Measurements from ENCODE around the gene AFAP1L1.

AFAP1L1 gene

DNA sequence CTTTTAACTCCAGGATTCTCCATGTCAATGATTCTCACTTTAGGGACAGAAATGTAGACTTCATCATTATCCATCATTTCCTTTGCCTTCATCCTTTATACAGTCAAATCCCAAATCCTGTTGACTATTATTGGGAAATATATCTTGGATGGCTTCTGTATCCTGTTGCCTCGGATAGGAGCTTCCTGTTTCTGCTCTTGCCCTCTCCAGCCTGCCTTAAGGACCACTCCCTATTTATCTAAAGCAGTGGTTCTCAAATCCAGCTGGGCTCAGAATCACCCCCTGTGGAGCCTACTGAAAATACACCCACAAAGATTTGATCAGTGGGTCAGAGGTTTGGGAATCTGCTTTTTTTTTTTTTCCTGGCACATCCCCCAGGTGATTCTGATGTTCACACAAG, 8.5 kb downstream of the AFAP1L1 start:
- Histone ChIP-seq H3K9me3 (replicated peaks in 1 of 2; ENCODE audit: control insufficient read depth in 2 of 2, insufficient read depth in 1 of 2, low read depth in 1 of 2, low read length in 2 of 2) (no peaks in the 10 kb centered on the region), H3K36me3 (replicated peaks in 1 of 2; ENCODE audit: control insufficient read depth in 2 of 2, insufficient read depth in 2 of 2, low read length in 2 of 2) (no peaks in the 10 kb centered on the region), H3K79me1 (ENCODE audit: low read depth, low read length) (no peaks in the 10 kb centered on the region), H2BK120ac (ENCODE audit: low read depth, low read length) (no peak overlapping the region), H3K14ac (ENCODE audit: low read length) (no peak overlapping the region), H2BK5ac (ENCODE audit: low read length) (no peak overlapping the region), H3K27ac (replicated peaks; ENCODE audit: low read length) (no peak overlapping the region), H3K23ac (ENCODE audit: low read depth, low read length, poor library complexity) (no peak overlapping the region), H3K4ac (ENCODE audit: low read length) (no peak overlapping the region), H4K91ac (ENCODE audit: low read depth, low read length, poor library complexity) (no peak overlapping the region), H3K27me3 (ENCODE audit: control insufficient read depth in 3 of 3, insufficient read depth in 3 of 3, low read depth in 1 of 3, low read length in 3 of 3) (peaks cover 0 to 33% (median 0%) of the 10 kb centered on the region in 3 experiments), H3K4me2 (ENCODE audit: insufficient read depth, low read length, poor library complexity, severe bottlenecking) (no peak overlapping the region), H3K18ac (ENCODE audit: low read length) (no peak overlapping the region), H2BK15ac (ENCODE audit: low read length) (no peak overlapping the region), H3K4me1 (ENCODE audit: control insufficient read depth in 2 of 2, insufficient read depth in 1 of 2, low read depth in 1 of 2, low read length in 2 of 2) (no peaks in the 10 kb centered on the region), H2AK5ac (ENCODE audit: low read depth, low read length) (no peak overlapping the region), H3K9ac (ENCODE audit: low read depth, low read length, poor library complexity) (no peak overlapping the region), H2AFZ (ENCODE audit: low read length) (no peak overlapping the region), H3K4me3 (ENCODE audit: low read length in 2 of 2) (no peak overlapping the region), H4K8ac (ENCODE audit: low read depth, low read length) (no peak overlapping the region), H2BK12ac (ENCODE audit: low read length) (no peak overlapping the region)
- no peak for DNase-seq (ENCODE audit: low spot score)
- no CpG with 5 or more reads among the region's 1 CpG for WGBS, 2 donors (ENCODE audit: extremely low coverage in 2 of 2, insufficient read length in 2 of 2, insufficient replicate concordance in 1 of 2)

DNA sequence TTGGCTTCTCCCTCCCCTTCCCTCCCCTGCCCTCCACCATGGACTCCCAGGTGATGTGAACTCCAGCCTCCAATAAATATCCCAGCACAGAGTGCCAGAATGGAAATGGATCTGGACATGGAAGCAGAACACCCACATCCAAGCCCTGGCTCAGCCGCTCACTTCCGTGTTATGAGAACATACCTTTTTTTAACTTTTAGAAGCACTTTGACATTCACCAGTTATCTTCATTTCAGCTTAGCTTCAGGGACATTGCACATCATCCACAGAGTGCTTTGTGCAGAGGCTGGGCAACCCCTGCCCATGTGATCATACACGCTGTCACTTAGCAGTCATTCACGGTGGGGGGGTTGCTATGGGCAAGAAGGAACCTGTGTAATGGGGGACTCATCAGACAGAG, 9.1 kb downstream of the AFAP1L1 start:
- Histone ChIP-seq H3K4me1 (ENCODE audit: control insufficient read depth in 2 of 2, insufficient read depth in 1 of 2, low read depth in 1 of 2, low read length in 2 of 2) (no peaks in the 10 kb centered on the region), H3K23ac (ENCODE audit: low read depth, low read length, poor library complexity) (no peak overlapping the region), H2AK5ac (ENCODE audit: low read depth, low read length) (no peak overlapping the region), H3K4me2 (ENCODE audit: insufficient read depth, low read length, poor library complexity, severe bottlenecking) (no peak overlapping the region), H3K79me1 (ENCODE audit: low read depth, low read length) (no peaks in the 10 kb centered on the region), H3K4me3 (ENCODE audit: low read length in 2 of 2) (no peak overlapping the region), H2BK5ac (ENCODE audit: low read length) (no peak overlapping the region), H3K4ac (ENCODE audit: low read length) (no peak overlapping the region), H3K9me3 (replicated peaks in 1 of 2; ENCODE audit: control insufficient read depth in 2 of 2, insufficient read depth in 1 of 2, low read depth in 1 of 2, low read length in 2 of 2) (no peaks in the 10 kb centered on the region), H3K14ac (ENCODE audit: low read length) (no peak overlapping the region), H3K27me3 (ENCODE audit: control insufficient read depth in 3 of 3, insufficient read depth in 3 of 3, low read depth in 1 of 3, low read length in 3 of 3) (peaks cover 0 to 34% (median 0%) of the 10 kb centered on the region in 3 experiments), H3K18ac (ENCODE audit: low read length) (no peak overlapping the region), H3K36me3 (replicated peaks in 1 of 2; ENCODE audit: control insufficient read depth in 2 of 2, insufficient read depth in 2 of 2, low read length in 2 of 2) (no peaks in the 10 kb centered on the region), H4K8ac (ENCODE audit: low read depth, low read length) (no peak overlapping the region), H3K27ac (replicated peaks; ENCODE audit: low read length) (no peak overlapping the region), H2BK120ac (ENCODE audit: low read depth, low read length) (no peak overlapping the region), H4K91ac (ENCODE audit: low read depth, low read length, poor library complexity) (no peak overlapping the region), H2AFZ (ENCODE audit: low read length) (no peak overlapping the region), H2BK12ac (ENCODE audit: low read length) (no peak overlapping the region), H3K9ac (ENCODE audit: low read depth, low read length, poor library complexity) (no peak overlapping the region), H2BK15ac (ENCODE audit: low read length) (no peak overlapping the region)
- WGBS, 2 donors (ENCODE audit: extremely low coverage in 2 of 2, insufficient read length in 2 of 2, insufficient replicate concordance in 1 of 2): no CpG with 5 or more reads among the region's 4 CpGs
- no peak for DNase-seq (ENCODE audit: low spot score)

DNA sequence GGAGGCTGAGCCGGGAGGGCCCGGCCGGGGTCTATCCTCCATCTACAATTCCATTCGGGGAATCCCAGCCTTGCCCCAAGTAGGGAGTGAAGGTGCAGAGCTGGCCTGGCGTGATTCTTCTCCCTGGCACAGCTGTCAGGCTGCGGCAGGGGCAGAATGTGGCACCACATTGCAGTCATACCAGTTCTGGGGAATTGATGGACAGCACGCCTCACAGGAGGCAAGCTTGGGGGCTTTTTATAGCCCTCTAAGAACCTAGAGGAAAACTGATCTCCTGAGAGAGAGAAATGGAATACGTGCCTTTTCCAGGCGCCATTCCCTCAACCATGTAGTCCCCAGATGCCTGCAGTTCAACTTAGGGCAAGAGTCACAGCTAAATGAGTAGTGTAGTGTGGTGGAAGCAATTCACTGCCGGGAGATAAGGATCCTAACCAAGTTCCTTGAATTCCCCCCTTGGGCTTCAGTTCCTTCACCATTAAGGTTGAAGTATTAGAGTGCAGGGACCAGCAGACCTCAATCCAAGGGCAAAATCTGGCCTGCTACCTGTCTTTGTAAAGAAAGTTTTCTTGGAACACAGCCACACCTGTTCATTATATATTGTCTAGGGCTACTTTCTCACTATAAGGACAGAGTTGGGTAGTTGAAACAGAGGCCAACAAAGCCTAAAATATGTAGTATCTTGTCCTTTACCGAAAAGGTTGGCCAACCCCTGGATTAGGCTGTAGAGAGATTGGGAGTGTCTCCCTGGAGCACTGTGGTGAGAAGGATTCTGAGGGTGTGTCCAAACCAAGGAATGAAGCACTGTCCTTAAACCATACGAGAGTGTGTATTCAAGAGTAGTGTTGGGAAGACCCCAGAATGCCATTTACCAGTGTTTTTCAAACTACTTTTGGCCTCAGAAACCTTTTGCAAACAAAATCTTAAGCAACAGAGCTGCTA, 10.6 kb downstream of the AFAP1L1 start:
- Histone ChIP-seq H2BK12ac (ENCODE audit: low read length) (no peak overlapping the region), H4K8ac (ENCODE audit: low read depth, low read length) (no peak overlapping the region), H2AFZ (ENCODE audit: low read length) (no peak overlapping the region), H4K91ac (ENCODE audit: low read depth, low read length, poor library complexity) (no peak overlapping the region), H3K4ac (ENCODE audit: low read length) (no peak overlapping the region), H2BK120ac (ENCODE audit: low read depth, low read length) (no peak overlapping the region), H3K79me1 (ENCODE audit: low read depth, low read length) (no peaks in the 10 kb centered on the region), H3K4me3 (ENCODE audit: low read length in 2 of 2) (no peak overlapping the region), H3K27me3 (ENCODE audit: control insufficient read depth in 3 of 3, insufficient read depth in 3 of 3, low read depth in 1 of 3, low read length in 3 of 3) (peaks cover 0 to 21% (median 0%) of the 10 kb centered on the region in 3 experiments), H3K9me3 (replicated peaks in 1 of 2; ENCODE audit: control insufficient read depth in 2 of 2, insufficient read depth in 1 of 2, low read depth in 1 of 2, low read length in 2 of 2) (no peaks in the 10 kb centered on the region), H2BK15ac (ENCODE audit: low read length) (no peak overlapping the region), H3K27ac (replicated peaks; ENCODE audit: low read length) (no peak overlapping the region), H3K14ac (ENCODE audit: low read length) (no peak overlapping the region), H2BK5ac (ENCODE audit: low read length) (no peak overlapping the region), H3K36me3 (replicated peaks in 1 of 2; ENCODE audit: control insufficient read depth in 2 of 2, insufficient read depth in 2 of 2, low read length in 2 of 2) (no peaks in the 10 kb centered on the region), H2AK5ac (ENCODE audit: low read depth, low read length) (no peak overlapping the region), H3K18ac (ENCODE audit: low read length) (no peak overlapping the region), H3K4me2 (ENCODE audit: insufficient read depth, low read length, poor library complexity, severe bottlenecking) (no peak overlapping the region), H3K4me1 (ENCODE audit: control insufficient read depth in 2 of 2, insufficient read depth in 1 of 2, low read depth in 1 of 2, low read length in 2 of 2) (no peaks in the 10 kb centered on the region), H3K9ac (ENCODE audit: low read depth, low read length, poor library complexity) (no peak overlapping the region), H3K23ac (ENCODE audit: low read depth, low read length, poor library complexity) (no peak overlapping the region)
- DNase-seq (ENCODE audit: low spot score): no peak
- WGBS, 2 donors (ENCODE audit: extremely low coverage in 2 of 2, insufficient read length in 2 of 2, insufficient replicate concordance in 1 of 2): no CpG with 5 or more reads among the region's 12 CpGs

DNA sequence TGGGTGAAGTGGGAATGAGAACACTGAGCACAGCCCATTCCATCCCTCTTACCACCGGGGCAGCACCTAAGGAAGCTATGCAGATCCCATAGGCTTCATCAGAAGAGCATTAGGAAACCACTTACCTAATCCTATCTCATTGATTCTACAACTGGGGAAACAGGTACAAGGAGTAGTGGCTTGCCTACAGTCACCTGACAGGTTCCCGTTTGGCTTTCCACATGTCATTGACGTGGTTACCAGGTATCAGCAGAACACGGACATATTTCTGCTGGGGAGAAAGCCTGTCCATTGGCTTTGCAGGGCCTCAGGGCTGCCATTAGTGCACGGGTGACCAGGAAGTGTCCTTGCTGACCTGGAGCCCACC, 11.3 kb downstream of the AFAP1L1 start:
- no peak overlapping the region for H3K27ac ChIP-seq (replicated peaks; ENCODE audit: low read length)
- no peak overlapping the region for H2AK5ac ChIP-seq (ENCODE audit: low read depth, low read length)
- H2BK5ac ChIP-seq (ENCODE audit: low read length): no peak overlapping the region
- H3K36me3 ChIP-seq (replicated peaks in 1 of 2; ENCODE audit: control insufficient read depth in 2 of 2, insufficient read depth in 2 of 2, low read length in 2 of 2): no peaks in the 10 kb centered on the region
- H3K79me1 ChIP-seq (ENCODE audit: low read depth, low read length): no peaks in the 10 kb centered on the region
- no peak overlapping the region for H2BK12ac ChIP-seq (ENCODE audit: low read length)
- no peak overlapping the region for H4K91ac ChIP-seq (ENCODE audit: low read depth, low read length, poor library complexity)
- H3K18ac ChIP-seq (ENCODE audit: low read length): no peak overlapping the region
- no peak overlapping the region for H3K4me3 ChIP-seq (ENCODE audit: low read length in 2 of 2)
- no peaks in the 10 kb centered on the region for H3K4me1 ChIP-seq (ENCODE audit: control insufficient read depth in 2 of 2, insufficient read depth in 1 of 2, low read depth in 1 of 2, low read length in 2 of 2)
- H2BK120ac ChIP-seq (ENCODE audit: low read depth, low read length): no peak overlapping the region
- H4K8ac ChIP-seq (ENCODE audit: low read depth, low read length): no peak overlapping the region
- no peak overlapping the region for H3K4ac ChIP-seq (ENCODE audit: low read length)
- H2AFZ ChIP-seq (ENCODE audit: low read length): no peak overlapping the region
- H3K4me2 ChIP-seq (ENCODE audit: insufficient read depth, low read length, poor library complexity, severe bottlenecking): no peak overlapping the region
- H3K9me3 ChIP-seq (replicated peaks in 1 of 2; ENCODE audit: control insufficient read depth in 2 of 2, insufficient read depth in 1 of 2, low read depth in 1 of 2, low read length in 2 of 2): no peaks in the 10 kb centered on the region
- H3K27me3 ChIP-seq (ENCODE audit: control insufficient read depth in 3 of 3, insufficient read depth in 3 of 3, low read depth in 1 of 3, low read length in 3 of 3): peaks cover 0 to 18% (median 0%) of the 10 kb centered on the region in 3 experiments
- H3K14ac ChIP-seq (ENCODE audit: low read length): no peak overlapping the region
- no CpG with 5 or more reads among the region's 5 CpGs for WGBS, 2 donors (ENCODE audit: extremely low coverage in 2 of 2, insufficient read length in 2 of 2, insufficient replicate concordance in 1 of 2)
- DNase-seq (ENCODE audit: low spot score): no peak
- H3K23ac ChIP-seq (ENCODE audit: low read depth, low read length, poor library complexity): no peak overlapping the region
- no peak overlapping the region for H2BK15ac ChIP-seq (ENCODE audit: low read length)
- H3K9ac ChIP-seq (ENCODE audit: low read depth, low read length, poor library complexity): no peak overlapping the region
